Endothelial cell (in vitro differentiated cells): ENCODE results near the gene HDAC4. TPM values are rescaled to one million over a fixed set of nuclear protein-coding genes. Genes with fewer than 3 reads are reported as not detected.

Experiments
- DNase-seq: peaks from one replicate; pipeline ENCODE4 v3.0.0; 2021; ENCODE audit warnings: low spot score
- H3K27ac Mint-ChIP-seq: one replicate; pipeline ENCODE4 v1.8.0; 2021; ENCODE audit warnings: mixed read lengths, inconsistent platforms; ENCODE audit not compliant: unreplicated experiment
- H3K27me3 Mint-ChIP-seq: one replicate; pipeline ENCODE4 v1.8.0; 2021; ENCODE audit warnings: mild to moderate bottlenecking, moderate library complexity, mixed read lengths, inconsistent platforms; ENCODE audit not compliant: unreplicated experiment
- H3K36me3 Mint-ChIP-seq: one replicate; pipeline ENCODE4 v1.8.0; 2021; ENCODE audit warnings: mild to moderate bottlenecking, low read depth, mixed read lengths, inconsistent platforms; ENCODE audit not compliant: unreplicated experiment
- H3K4me1 Mint-ChIP-seq: one replicate; pipeline ENCODE4 v1.8.0; 2021; ENCODE audit warnings: mild to moderate bottlenecking, mixed read lengths, inconsistent platforms; ENCODE audit not compliant: unreplicated experiment
- H3K4me3 Mint-ChIP-seq: one replicate; pipeline ENCODE4 v1.8.0; 2021; ENCODE audit warnings: mild to moderate bottlenecking, mixed read lengths, inconsistent platforms; ENCODE audit not compliant: unreplicated experiment
- H3K9me3 Mint-ChIP-seq: one replicate; pipeline ENCODE4 v1.8.0; 2021; ENCODE audit warnings: mixed read lengths, inconsistent platforms; ENCODE audit not compliant: unreplicated experiment
- CTCF ChIP-seq: fragments of 200-600 bp; sonication (generic); IDR thresholded peaks from one replicate; pipeline ENCODE4 v1.5.0; 2021; ENCODE audit warnings: antibody characterized with exemption; ENCODE audit not compliant: unreplicated experiment
- total RNA-seq: library from RNA; stranded (reverse); fragmentation: NEBNext Ultra II Directional; extraction: Animal tissue kit (Norgen Biotek cat#: 25700); gene quantifications from one replicate; pipeline ENCODE4 v1.2.1, GENCODE V29; 2021; ENCODE audit not compliant: unreplicated experiment

HDAC4 gene
- total RNA-seq, 1 donor from 2014 or later = 26.0 TPM

DNA sequence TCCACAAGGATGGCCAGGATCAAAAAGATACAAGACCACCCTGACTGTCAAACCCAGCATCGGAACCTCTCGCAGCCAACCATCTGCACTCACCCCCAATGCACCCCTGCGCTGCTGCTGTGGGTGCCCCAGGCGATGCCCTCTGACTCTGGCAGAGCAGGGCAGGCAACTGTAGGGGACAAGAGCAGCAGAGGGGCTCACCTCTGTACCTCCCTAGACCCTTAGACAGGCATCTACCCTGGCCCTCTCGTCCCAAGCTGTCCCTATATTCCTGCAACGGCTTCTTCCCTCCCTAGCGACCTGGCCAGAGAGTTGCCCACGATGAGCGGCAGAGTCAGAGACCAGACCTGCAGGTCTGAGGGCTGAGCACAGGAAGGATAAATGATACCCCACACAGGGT is 128.2 kb downstream of the HDAC4 start:
- Mint-ChIP-seq H3K9me3 (no peaks in the 10 kb centered on the region), H3K4me3 (no peak overlapping the region), H3K27me3 (peaks cover 7% of the 10 kb centered on the region), H3K36me3 (no peaks in the 10 kb centered on the region), H3K4me1 (peaks cover 40% of the 10 kb centered on the region), H3K27ac (no peak overlapping the region)
- no peak for DNase-seq
- TF ChIP-seq CTCF = no peak

DNA sequence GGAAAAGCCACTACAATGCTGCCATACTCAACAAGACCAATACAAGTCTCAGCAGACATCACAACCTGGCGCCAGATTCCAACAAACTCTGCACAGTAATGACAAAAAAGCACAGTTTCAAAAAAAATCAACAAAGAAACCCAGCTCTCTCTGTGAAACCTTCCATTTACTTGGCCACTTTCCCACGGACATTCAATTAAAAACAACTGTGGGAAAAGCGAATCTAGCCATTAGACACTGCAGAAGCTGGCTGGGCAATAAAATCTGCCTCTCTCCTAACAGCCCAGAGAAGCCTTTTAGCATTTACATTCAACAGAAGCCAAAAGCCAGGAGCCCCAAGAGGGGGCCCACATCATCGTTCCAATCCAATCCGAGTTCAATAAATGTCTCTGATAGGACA is 128.9 kb downstream of the HDAC4 start:
- Mint-ChIP-seq H3K9me3 (no peaks in the 10 kb centered on the region), H3K4me1 (peaks cover 44% of the 10 kb centered on the region), H3K4me3 (no peak overlapping the region), H3K36me3 (no peaks in the 10 kb centered on the region), H3K27me3 (peaks cover 7% of the 10 kb centered on the region), H3K27ac (no peak overlapping the region)
- no peak for DNase-seq
- no peak for TF ChIP-seq CTCF

GRCh38 chr2:239271471-239271870 is 129.3 kb downstream of the HDAC4 start:
- no peak overlapping the region for H3K4me3 Mint-ChIP-seq
- H3K9me3 Mint-ChIP-seq = no peaks in the 10 kb centered on the region
- peaks cover 7% of the 10 kb centered on the region for H3K27me3 Mint-ChIP-seq
- H3K36me3 Mint-ChIP-seq = no peaks in the 10 kb centered on the region
- no peak overlapping the region for H3K27ac Mint-ChIP-seq
- no peak for DNase-seq
- H3K4me1 Mint-ChIP-seq = peaks cover 44% of the 10 kb centered on the region
- TF ChIP-seq CTCF = no peak

- no peak overlapping the region for H3K27ac Mint-ChIP-seq
- peaks cover 7% of the 10 kb centered on the region for H3K27me3 Mint-ChIP-seq
These were observed 130.9 kb downstream of the HDAC4 start for GRCh38 chr2:239269916-239270315.

More at GRCh38 chr2:239269916-239270315, 130.9 kb downstream of the HDAC4 start:
- Mint-ChIP-seq H3K36me3 (no peaks in the 10 kb centered on the region), H3K4me1 (peaks cover 50% of the 10 kb centered on the region), H3K4me3 (no peak overlapping the region), H3K9me3 (no peaks in the 10 kb centered on the region)
- TF ChIP-seq CTCF = no peak
- DNase-seq = no peak
